GM21576 (cell line): ENCODE measurements around the gene UXS1.

Source experiments
- ATAC-seq: cut with Tn5 transposase; IDR thresholded peaks from one replicate; pipeline ENCODE4 v1.9.1; 2021; ENCODE audit warnings: mild to moderate bottlenecking, moderate library complexity; ENCODE audit not compliant: unreplicated experiment

UXS1 gene

DNA sequence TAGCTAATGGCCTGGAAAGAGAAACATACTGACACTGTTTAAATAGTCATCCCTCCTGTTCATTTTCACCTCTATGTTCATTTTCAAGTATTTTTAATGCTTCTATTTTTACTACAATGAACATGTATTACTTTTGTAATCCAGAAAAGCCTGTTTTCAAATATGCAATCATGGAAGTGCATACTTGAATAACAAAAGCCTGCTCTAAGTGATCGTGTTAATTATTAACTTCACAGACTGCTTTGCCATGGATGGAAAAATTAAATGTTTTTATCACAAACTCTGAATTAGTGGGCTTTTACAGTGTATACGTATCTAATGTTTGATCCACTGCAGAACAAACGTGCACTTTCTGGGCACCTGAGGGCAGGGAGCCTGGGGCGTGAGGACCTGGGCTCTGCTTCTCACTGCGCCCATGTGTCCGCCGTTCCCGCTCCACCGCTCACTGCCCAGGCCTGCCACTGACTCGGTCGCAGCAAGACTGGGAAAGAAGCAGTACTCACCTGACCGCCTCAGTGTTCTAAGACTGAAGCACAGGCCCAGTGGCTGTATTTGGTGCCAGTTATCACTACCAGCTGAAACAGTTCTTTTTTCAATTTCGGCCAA is 80.6 kb downstream of the UXS1 start:
- no peak for ATAC-seq

DNA sequence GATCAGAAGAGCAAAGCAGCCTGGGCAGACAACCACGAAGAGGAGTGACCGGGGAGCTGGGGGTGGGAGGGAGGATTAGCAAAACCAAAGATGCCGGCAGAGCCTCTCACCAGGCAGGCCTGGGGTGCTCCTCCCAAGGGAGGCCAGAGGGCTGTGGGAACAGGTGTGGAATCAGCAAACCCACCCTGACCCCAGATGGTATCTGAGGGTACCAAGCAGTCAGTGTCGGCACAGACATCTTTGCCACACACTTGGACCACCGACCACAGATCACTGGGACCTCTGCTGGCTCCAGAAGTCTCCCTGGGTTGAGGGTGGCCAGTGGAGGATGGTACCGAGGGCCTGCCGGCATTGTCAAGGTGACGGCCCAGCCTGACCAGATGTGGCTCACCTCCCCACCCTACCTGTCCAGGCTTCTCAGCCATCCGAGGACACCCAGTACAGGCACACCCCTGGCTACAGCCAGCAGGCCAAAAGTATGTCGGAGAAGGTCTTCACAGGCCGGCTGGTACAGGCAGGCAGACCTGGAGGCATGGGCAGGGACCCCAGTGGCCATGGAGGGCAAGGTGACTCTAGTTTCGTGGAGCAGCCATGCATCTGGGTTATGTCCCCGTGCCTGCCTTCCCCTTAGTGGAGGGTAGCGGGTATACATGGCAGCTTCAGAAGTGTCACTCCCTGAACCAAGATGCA is 82.1 kb downstream of the UXS1 start:
- no peak for ATAC-seq

DNA sequence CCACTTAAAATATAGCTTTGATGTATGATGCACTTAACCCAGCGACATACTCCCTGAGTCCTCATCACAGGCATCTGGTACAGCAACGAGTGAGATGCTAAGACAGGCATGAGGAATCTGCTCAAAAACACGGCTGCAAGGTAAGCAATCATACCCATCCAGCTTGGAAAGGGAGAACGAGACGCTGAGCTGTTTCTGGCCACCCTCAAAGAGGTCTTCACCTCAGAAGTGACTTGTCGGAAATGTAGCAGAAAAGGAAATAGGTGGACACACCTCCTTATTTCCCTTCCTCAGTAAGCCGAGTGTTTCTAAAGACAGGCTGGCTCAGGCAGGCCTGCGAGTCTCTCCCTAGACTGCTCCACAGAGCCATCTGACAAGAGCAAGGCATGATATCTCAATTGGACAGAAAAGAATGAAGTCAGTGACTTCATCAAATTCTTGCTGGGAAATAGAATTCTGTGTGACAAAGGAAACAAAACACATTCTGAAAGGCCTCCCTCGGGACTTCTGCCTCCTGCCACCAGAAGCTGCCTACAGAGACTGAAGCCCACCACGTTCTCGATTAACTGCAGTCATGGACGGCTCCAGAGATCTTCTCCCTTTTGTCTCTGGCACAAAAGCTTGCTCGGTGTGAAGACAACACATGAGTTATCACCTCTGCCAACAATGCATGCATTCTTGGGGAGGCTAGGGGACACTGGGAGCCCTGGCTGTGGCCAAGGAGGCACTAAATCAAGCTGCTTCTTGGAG is 84.3 kb downstream of the UXS1 start:
- ATAC-seq: no peak

DNA sequence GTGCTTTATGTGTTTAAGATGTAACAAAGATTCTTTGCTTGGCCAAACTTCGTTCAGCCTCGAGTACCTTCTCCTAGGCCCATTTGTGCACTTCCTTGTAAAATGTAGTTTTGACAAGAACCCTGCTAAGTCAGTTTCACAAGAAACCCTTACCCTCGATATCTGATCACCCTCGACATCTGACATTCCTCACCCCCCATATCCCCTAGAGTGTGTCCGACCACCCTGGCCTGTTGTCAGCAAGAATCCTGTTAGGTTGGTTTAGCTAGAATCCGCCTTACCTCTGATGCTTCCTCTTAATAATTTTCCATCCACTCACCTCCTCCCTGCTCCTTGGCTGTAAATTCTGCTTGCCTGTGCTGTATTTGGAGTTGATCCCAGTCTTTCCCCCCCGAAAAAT is 85.3 kb downstream of the UXS1 start:
- no peak for ATAC-seq

DNA sequence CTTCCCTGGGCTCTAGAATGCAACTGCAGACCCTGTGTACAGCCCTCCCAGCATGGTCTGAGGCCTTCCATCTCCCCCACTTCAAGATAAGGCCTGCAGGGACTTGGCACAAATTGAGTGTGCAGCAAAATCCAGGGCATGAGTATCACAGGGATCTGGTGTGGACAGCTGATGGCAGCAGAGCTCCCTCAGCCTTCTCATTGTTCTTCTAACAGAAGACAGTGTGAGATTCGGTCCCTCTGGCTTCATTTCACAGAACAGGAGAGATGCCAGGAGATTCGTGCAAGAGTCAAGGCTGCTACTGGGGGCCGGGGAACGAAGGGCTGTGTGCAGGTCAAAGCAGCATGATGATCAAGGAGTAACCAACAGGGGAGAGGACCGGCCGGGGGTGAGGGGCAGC is 85.8 kb downstream of the UXS1 start:
- no peak for ATAC-seq

DNA sequence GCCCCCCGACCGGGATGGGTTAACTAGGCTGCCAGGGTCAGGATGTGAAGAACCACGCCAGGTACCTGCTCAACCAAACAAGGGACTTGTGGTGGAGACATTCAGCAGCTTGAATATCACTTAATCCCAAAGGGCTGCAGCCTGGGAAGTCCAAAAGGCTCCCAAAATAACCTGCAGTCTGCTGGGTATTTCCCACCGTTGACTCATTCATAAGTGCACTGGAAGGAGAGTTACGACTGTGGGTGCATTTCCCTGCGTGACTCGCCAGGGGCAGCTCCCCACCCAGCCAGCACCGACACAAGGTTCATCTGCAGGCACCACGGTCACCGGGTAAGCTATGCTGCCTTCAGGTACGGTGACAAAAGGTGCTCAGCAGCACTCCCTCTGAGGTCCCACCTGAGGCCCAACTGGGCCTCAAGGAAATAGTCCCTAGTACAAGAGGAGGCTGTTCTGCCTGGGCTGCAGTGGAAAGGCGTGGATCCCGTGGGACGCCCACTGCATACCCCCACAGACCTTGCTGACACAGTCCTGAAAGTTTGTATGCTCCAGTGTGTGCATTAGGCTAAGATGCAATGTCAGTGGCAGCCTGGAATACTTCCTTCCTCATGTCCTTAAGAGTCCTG is 86.5 kb downstream of the UXS1 start:
- ATAC-seq: peak; percentile 68

DNA sequence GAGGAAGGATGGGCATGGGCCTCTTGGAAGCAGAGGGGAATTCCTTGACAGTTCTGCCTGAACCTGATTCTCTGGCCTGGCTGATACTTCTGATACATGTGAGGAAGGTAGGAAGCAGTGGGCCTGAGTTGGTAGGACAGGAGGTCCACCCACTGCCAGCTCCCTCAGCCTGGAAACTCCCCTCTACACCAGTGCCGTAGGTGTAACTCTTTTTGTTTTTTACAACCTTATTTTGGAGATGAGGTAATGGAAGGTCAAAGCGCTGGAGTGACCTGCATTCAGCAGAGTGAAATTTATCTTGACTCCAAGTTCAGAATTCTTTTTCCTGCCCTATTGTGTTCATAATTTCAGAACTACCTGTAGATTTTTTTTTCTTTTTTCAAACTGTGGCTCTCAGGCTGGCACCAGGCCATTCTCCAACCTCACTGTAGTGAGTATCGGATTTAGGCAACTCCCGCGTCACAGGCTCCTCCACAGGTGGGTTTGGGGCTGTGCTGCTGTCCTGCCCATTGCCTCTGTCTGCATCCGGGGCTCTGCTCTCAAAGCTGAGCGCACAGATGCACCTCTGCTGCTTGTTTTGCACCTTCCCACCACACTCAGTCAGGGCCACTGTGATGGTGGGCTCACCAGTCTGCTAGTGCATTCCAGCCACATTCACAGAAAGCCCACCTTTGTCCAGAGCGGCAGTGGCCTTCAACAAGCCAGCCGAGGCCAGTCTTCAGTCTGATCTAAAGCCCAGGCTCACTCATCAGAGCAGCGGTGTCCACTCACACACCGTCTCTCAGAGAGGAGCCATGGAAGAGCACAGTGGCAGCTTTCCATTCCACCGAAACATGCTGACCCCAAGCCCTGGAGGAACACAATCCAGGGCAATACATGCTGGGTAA is 87.2 kb downstream of the UXS1 start:
- ATAC-seq: no peak

DNA sequence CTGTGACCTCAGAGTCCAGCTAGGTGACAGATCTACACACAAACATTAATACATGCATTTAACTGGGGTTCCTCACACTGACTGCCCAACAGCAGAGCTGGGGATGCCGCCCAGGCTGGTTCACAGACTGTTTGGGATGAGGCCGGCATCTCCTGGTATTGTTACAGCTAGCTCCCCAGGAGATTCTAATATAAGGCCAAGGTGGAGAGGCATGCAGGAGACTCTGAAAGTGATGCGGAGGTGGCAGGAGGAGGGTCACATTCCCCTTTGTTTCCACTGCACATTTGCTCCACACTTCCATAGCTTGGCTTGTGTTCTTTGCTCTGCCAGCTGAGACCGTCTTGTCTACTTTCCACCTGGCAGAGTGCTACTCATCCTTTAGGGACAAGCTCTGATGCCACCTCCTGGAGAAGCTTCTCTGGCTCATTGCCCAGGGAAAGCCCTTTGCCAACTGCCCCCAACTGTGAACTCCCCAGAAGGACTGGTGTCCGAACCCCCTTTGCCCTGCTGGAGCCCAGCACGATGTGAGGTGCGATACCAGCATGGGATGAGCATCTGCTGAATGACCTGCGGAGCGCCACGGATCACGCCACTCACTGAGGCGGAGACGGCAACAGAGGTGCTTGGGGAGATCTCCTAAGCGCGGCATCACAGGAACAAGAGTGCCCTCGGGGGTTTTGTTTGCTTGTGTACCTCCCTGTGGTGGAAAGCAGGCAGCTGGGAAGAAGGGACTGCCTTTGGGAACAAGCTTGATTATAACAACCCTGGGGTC is 88.8 kb downstream of the UXS1 start:
- ATAC-seq: no peak

DNA sequence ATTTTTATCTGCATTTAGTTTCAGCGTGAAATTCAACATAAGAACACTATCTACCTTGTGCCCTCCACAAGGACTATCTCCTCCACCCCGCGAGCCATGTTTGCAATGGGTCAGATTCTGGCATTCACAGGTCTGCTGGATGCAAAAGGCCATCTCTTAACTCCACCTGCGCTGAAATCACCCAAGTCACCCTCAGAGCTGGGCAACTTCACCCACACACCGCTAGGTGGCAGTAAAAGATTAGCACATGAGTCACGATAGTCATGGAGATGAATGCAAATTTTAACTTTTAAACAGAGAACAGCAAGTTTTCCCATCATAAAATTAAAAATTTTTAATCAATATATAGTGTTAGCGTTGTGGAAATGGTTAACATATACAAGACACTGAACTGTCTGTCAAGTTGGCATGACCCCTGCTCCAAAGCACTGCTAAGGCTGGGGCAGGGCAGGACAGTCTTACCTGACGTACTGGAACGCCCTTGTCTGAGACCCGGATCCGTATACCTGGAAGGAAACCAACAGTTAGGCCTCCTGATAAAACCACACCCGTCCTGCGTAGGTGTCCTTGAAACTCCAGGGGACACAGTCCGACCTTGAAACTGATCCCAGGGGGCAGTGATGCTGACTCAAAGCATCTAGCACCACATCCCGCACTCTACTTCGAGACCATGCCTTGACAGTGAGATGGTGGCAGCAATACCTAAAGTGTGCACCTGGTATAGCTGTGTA is 89.6 kb downstream of the UXS1 start:
- peak; percentile 45 for ATAC-seq

DNA sequence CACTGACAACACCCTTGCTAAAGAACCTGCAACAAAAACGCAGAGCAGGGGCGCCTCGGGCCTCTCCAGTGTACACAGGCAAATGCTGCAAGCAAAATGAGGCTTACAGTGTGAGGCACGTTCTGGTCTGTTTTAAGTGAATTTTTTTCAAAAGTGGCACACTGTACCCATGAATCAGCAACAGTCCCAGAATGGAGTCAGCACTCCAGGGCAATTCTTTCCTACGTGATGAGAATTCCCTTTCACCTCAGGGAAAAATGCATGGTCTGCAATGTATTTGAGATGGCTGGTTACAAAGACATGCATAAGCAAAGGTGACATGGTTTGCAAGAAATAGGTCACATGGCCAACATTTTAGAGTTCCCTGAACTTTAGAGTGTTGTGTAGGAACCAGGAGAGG is 94.4 kb downstream of the UXS1 start:
- ATAC-seq: no peak

DNA sequence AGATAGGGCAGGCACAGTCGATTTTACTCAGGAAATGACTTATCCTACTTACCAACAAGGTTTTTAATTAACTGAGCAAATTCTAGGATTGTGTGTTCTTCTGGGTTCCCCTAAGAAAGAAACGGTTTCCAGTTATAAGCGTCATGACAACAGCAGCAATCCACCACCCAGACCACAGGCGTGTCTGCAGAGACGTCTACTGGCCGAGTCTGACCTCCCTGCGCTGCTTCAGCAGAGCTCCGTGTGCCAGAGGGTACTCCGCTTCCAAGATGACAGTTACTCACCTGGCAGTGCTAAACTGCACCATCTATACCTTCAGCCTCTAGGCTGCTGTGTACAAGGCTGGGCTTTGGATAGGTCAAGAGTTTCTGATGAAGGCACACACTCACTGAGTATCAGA is 95.4 kb downstream of the UXS1 start:
- no peak for ATAC-seq

DNA sequence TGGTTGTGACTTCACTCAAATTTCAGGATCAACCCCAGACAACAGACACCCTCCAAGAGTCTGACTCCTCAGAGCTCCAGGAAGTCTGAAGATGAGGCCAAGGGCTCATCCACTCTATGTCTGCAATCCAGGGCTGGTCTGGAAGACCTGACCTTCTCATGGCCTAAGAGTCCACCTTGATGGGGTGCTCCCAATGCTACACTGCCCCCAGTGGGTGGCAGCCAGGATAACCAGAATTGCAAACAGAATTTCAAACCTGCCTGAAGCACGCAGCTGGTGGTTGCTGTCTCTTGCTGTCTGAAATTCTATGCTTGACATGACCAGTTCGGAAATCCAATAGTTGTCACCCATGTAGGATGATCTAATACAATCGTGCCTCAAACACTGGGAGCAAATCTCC is 96.0 kb downstream of the UXS1 start:
- ATAC-seq: no peak

DNA sequence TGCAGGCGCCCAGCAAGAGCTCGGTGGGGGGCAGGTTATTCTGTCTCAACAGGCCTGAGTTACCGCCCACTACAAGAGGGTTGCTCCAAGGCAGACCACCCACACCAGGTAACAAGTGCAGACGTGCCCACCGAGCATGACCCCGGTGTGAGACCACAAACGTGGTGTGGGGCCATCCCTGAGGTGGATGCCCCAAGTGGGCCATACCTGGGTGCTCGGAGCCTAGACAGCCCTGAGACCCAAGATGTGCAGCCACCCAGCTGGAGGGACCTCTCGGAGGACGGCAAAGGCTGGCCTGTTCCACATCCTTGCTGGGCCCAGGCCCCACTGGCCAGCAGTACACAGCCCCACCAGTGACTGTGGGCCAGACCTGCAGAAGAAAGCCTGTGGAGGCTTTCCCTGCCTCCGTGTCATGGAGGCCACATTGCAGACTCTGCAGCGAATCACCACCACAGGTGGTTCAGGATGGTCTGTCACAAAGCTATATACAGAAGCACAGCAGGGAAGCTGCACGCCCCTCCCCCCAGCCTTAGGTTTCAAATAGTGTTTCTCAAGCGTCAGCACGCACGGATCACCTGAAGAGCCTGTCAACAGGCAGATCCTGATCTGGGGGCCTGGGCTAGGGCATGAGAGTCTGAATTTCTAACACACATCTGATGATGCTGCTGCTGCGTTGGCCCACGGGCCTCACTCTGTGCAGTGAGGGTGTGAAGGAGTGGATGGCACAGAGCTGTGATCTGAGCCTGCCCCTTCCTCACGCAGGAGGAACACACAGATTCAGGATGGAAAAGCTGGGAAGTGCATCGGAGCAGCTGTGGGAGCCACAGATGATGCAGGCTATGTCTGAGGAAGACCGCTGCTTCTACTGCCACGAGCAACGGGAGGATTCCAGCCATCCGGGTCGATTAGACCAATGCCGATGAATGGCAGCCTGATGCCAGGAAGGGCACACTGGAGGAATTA is 96.8 kb downstream of the UXS1 start:
- no peak for ATAC-seq

DNA sequence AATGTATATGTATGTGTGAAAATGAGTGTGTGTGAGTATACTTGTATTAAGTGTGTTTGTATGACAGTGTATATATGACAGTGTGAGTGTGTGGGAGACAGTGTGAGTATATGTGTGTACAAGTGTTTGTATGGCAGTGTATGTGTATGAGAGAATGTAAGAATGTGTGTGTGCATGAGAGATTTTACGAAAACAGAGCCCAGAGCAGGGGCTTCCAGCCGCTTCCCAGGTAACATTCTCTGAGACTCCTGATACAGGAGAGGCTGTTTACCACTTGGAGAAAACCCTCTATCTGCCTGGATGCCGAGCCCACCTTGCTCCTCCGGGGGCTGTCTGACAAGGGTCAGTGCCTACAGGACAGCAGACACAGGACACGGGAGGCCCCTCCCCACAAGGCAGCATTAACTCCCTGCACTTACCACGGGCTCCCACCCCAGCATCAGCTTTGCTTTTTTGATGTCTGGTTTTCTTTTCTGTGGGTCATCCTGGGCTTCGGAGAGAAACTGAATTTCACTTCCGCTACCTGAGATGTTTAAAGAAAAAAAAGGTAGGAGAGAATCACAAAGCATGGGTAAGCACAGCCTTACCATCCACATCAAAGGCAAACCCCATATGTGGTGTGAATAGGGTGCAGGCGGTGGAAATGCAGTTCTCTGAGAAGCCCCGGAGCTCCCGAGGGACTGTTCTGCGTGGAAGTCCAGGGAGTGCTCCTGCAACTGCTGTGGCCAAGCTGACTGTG is 97.6 kb downstream of the UXS1 start:
- no peak for ATAC-seq

DNA sequence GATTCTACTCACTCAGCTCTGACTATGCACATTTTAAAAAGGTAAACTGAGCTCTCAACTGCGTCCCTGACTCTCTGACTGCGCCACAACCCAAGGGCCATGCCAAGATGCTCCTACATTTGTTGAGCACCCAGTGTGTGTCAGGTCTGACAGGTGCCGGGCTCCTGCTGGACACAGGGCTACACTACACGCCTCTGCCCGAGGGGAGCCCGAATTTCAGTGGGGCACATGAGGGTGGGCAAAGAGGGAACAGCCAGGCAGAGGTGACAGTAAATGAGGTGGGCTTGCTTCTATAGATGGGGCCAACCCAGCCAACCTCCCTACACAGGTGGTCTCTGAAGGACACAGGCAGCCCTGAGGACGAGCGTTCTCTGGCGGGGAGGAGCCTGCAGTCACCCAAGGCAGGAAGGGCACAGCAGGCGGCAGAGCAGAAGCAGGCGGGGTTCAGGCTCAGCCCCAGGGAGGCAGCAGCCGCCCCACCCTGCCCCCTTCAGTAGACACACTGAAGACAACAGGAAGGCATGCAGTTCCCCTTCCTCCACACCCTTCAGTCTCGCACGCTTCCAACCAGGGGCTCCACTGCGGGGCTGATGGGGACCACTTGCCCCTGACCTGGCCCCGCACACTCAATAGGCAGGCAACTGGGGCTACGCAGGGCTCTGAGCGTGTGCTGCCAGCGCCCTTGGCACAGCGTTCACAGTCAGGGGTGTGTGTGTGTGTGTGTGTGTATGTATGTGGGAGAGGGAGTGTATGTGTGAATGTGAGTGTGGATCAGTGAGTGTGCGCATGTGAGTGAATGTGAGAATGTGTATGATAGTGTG is 98.4 kb downstream of the UXS1 start:
- ATAC-seq: no peak

DNA sequence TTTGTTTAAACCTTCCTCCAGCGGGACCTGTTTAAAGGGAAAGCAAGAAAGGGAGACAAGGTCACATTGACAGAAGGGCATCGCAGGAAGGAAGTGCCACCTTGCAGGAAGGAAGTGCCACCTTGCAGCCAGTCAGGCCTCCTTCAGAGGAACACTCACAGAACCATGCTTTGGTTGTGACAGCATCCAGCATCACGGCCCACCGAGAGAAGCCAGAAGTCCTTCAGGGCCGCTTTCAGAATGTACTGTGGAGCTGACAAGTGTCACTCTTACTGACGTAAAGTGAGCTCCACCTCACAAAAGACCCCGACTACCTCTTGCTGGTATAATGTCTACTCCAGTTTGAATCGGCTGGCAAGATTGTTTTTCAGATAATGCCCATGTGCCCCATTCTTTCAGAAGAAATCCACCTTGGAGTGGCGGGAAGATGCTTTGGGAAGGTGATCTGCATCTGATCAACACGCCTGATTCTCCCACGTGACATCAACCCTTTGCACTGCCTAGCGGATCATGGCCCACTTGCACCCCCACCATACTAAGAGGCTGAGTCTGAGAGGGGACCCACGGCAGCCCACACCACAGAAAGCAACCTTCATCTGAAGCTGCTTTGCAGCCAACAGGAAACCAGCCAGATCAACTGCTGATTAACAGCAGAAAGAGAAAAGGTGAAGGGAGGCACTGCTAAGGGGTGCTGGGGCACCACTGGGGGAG is 99.8 kb downstream of the UXS1 start:
- ATAC-seq: no peak
